HG03520 (cell line): ENCODE data around the gene SAMHD1.
"Not testable (repeated sequence)": the region's sequence is repeated elsewhere in the genome, so short reads cannot be mapped to it uniquely, and the experiment has no call there.

Source experiments
- ATAC-seq: cut with Tn5 transposase; IDR thresholded peaks from one replicate; pipeline ENCODE4 v1.9.1; 2021; ENCODE audit warnings: mild to moderate bottlenecking, moderate library complexity; ENCODE audit not compliant: unreplicated experiment

Gene SAMHD1

GRCh38 chr20:36951198-36951978 lies at the start of gene SAMHD1:
TSS of gene SAMHD1 (minus strand) at chr20:36951708. CDS start at chr20:36951643, 65 bp downstream.
- peak; percentile 88 for ATAC-seq

- ATAC-seq: not testable (repeated sequence)
These were observed 48.7 kb upstream of the SAMHD1 start for GRCh38 chr20:37000171-37000570.

GRCh38 chr20:36998652-36999051 lies 47.1 kb upstream of the SAMHD1 start:
- ATAC-seq: no peak

- ATAC-seq: no peak
These were observed 45.6 kb upstream of the SAMHD1 start for GRCh38 chr20:36997121-36997520.

- ATAC-seq: not testable (repeated sequence)
These were observed 42.7 kb upstream of the SAMHD1 start for GRCh38 chr20:36994221-36994620.

GRCh38 chr20:36992802-36993334 lies 41.4 kb upstream of the SAMHD1 start:
- ATAC-seq: no peak

GRCh38 chr20:36991703-36992102 lies 40.2 kb upstream of the SAMHD1 start:
- ATAC-seq: no peak

GRCh38 chr20:36989797-36990196 lies 38.3 kb upstream of the SAMHD1 start:
- ATAC-seq: no peak

GRCh38 chr20:36988494-36988966 lies 37.0 kb upstream of the SAMHD1 start:
- no peak for ATAC-seq

GRCh38 chr20:36984257-36984638 lies 32.7 kb upstream of the SAMHD1 start:
- no peak for ATAC-seq

GRCh38 chr20:36975099-36975818 lies 23.8 kb upstream of the SAMHD1 start:
- ATAC-seq: no peak

- ATAC-seq: no peak
These were observed 23.2 kb upstream of the SAMHD1 start for GRCh38 chr20:36974660-36975059.

GRCh38 chr20:36971103-36971502 lies 19.6 kb upstream of the SAMHD1 start:
- ATAC-seq: no peak

GRCh38 chr20:36969478-36970186 lies 18.1 kb upstream of the SAMHD1 start:
- no peak for ATAC-seq

- no peak for ATAC-seq
These were observed 17.5 kb upstream of the SAMHD1 start for GRCh38 chr20:36969051-36969450.

- ATAC-seq: no peak
These were observed 16.1 kb upstream of the SAMHD1 start for GRCh38 chr20:36967636-36968035.

- not testable (repeated sequence) for ATAC-seq
These were observed 15.5 kb upstream of the SAMHD1 start for GRCh38 chr20:36966965-36967364.

GRCh38 chr20:36962354-36962941 lies 10.9 kb upstream of the SAMHD1 start:
- not testable (repeated sequence) for ATAC-seq

GRCh38 chr20:36959242-36959641 lies 7.7 kb upstream of the SAMHD1 start:
- ATAC-seq: no peak

- no peak for ATAC-seq
These were observed 6.6 kb upstream of the SAMHD1 start for GRCh38 chr20:36957875-36958667.
